Prostate gland (tissue), 2 donors: ENCODE measurements around the gene VCAN. TPM values are rescaled to one million over a fixed set of nuclear protein-coding genes. Genes with fewer than 3 reads are reported as not detected.

Experiments used
- DNase-seq: peaks from one replicate; pipeline ENCODE4 v3.0.0-alpha.2; 2019; ENCODE audit warnings: low spot score
- H3K27ac ChIP-seq, 2 donors: fragments of 200-600 bp; sonication (generic); 2 replicates each; pipeline ENCODE4 v1.5.1; 2017 to 2019
- H3K27me3 ChIP-seq: fragments of 200-600 bp; sonication (generic); replicated peaks from 2 replicates; pipeline ENCODE4 v1.5.1; 2019; ENCODE audit not compliant: insufficient read depth
- H3K36me3 ChIP-seq, 2 donors: fragments of 200-600 bp; sonication (generic); 1 replicate in 1 of 2; 2 replicates in 1 of 2; pipeline versions ENCODE4 v1.5.1 to v1.8.1; 2017 to 2019
- H3K4me1 ChIP-seq: fragments of 200-600 bp; sonication (generic); replicated peaks from 2 replicates; pipeline ENCODE4 v1.5.1; 2019
- H3K4me3 ChIP-seq, 2 donors: fragments of 200-600 bp; sonication (generic); 2 replicates each; pipeline ENCODE4 v1.5.1; 2017 to 2019
- H3K9me3 ChIP-seq: fragments of 200-600 bp; sonication (generic); 2 replicates; pipeline ENCODE4 v1.5.1; 2017
- POLR2A ChIP-seq: fragments of 450-650 bp; IDR thresholded peaks from one replicate; pipeline ENCODE4 v1.6.1; 2016; ENCODE audit warnings: antibody characterized with exemption, mild to moderate bottlenecking
- POLR2AphosphoS5 ChIP-seq: sonication (generic); formaldehyde crosslinking; IDR thresholded peaks from one replicate; pipeline ENCODE4 v1.6.1; 2017; ENCODE audit warnings: antibody characterized with exemption
- WGBS: methylation state at CpG from one replicate; pipeline ENCODE4 v1.1.5; 2018; 5-methylcytosine and 5-hydroxymethylcytosine counted together
- intact Hi-C: fragments of 100-400 bp; cut with DNase I; formaldehyde crosslinking; loops from one replicate; pipeline ENCODE4 v1.14.2; 2022
- total RNA-seq, 2 donors: library from RNA; depleted of rRNA; stranded (reverse); fragments of >200 nt; gene quantifications; one replicate each; pipeline ENCODE4 v1.1.0, GENCODE V29; 2016
- TF ChIP-seq, protein P1 (sequence below), 4 experiments: fragments of 200-600 bp in 2 of 4; fragments of 450-650 bp in 2 of 4; sonication (generic) in 2 of 4; IDR thresholded peaks; 1 replicate in 3 of 4; 2 replicates in 1 of 4; pipeline ENCODE4 v1.5.1; 2016 to 2019; ENCODE audit warnings: antibody characterized with exemption in 4 of 4, mild to moderate bottlenecking in 2 of 4, moderate library complexity in 2 of 4

The VCAN gene
- total RNA-seq, 2 donors from 2014 or later = 24.4 to 72.9 TPM

DNA sequence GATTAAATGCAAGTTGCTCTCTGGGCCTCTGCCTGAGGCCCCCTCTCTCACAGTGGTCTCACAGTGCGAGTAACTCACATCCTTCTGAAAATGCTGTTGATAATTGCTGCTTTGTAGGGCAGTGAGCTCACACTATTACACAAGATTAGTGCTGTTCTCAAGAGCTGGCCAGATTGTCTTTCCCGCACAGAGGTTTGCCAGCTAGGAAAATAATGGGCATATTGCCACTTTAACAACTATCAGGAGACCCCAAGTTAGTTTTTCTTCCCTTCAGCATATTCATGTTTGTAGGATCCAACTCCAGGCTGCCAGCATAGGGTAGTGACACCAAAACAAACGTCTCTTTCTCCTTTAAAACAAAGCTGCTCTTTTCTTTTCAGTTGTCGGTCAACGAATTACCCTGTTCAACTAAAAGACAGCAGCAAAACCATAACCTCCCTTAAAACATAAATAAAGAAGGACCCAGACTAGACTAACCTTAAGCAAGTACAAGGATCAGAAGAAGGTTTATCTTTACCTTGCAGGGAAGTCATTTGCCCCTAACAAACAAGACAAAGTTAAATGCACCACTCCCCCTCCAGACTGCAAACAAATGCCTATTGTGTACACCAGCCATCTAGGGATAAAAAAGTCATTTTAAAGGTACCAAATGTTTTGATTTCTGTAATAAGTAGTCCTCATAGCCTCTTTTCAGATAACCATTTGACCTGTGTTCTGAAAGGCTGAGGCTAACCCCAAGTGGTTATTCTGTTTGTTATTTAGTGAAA is 91.4 kb downstream of the VCAN start:
- Histone ChIP-seq H3K27ac (no peak overlapping the region), H3K27me3 (no peaks in the 10 kb centered on the region), H3K4me1 (no peaks in the 10 kb centered on the region), H3K36me3 (no peaks in the 10 kb centered on the region), H3K4me3 (no peak overlapping the region), H3K9me3 (no peaks in the 10 kb centered on the region)
- TF ChIP-seq POLR2AphosphoS5 = no peak
- no peak for TF ChIP-seq POLR2A
- TF ChIP-seq, protein P1, sequence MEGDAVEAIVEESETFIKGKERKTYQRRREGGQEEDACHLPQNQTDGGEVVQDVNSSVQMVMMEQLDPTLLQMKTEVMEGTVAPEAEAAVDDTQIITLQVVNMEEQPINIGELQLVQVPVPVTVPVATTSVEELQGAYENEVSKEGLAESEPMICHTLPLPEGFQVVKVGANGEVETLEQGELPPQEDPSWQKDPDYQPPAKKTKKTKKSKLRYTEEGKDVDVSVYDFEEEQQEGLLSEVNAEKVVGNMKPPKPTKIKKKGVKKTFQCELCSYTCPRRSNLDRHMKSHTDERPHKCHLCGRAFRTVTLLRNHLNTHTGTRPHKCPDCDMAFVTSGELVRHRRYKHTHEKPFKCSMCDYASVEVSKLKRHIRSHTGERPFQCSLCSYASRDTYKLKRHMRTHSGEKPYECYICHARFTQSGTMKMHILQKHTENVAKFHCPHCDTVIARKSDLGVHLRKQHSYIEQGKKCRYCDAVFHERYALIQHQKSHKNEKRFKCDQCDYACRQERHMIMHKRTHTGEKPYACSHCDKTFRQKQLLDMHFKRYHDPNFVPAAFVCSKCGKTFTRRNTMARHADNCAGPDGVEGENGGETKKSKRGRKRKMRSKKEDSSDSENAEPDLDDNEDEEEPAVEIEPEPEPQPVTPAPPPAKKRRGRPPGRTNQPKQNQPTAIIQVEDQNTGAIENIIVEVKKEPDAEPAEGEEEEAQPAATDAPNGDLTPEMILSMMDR (IDR thresholded peaks at IDR 0.05) = no peak
- WGBS = 55% methylated on average over 5 of the region's 5 CpGs
- no peak for DNase-seq
- intact Hi-C loops = loop anchor here (5.0 kb wide), 2 partner anchors 921 to 1206 kb away; no protein-coding TSS in a partner anchor

- no peak overlapping the region for H3K4me3 ChIP-seq
- WGBS = 28% methylated on average over 7 of the region's 7 CpGs
- H3K4me1 ChIP-seq = no peaks in the 10 kb centered on the region
- TF ChIP-seq POLR2A = no peak
- TF ChIP-seq, protein P1 (IDR thresholded peaks at IDR 0.05) = no peak
- no peak for TF ChIP-seq POLR2AphosphoS5
- intact Hi-C loops = loop anchor here (5.0 kb wide), 2 partner anchors 921 to 1206 kb away; no protein-coding TSS in a partner anchor
- no peaks in the 10 kb centered on the region for H3K27me3 ChIP-seq
- H3K36me3 ChIP-seq = no peaks in the 10 kb centered on the region
- no peaks in the 10 kb centered on the region for H3K9me3 ChIP-seq
- DNase-seq = no peak
- H3K27ac ChIP-seq = no peak overlapping the region
Observed at GRCh38 chr5:83563631-83564030, 92.1 kb downstream of the VCAN start.

DNA sequence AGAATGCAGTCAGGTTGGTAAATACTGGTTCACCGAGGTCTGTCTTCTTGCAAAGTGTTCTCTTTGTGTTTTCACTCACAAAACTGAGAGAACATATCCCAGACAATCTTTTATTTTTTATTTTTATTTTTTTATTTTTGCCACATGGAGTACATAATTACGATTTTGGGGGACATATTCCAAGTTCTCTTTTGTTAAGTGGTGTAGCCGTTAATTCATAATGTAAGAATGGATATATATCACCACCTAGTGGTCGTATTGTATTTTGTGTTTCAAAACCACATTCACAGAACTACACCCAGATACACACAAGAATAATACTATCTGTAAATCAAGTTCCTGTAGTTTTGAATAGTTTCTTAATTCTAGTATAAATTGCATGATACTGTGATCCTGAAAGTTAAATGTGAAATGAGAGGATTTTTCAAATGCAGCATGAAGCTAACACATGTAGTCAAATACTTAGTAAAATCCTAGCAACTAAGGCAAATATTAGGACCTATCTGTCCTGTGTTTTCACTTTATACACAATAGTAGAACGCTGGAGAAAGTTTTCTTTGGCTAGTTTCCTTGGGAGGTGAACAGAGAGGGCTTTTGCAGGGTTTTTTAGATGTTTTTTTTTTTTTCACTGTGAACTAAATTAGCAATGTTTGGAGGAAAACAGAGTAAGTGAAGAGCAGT is 92.7 kb downstream of the VCAN start:
- TF ChIP-seq, protein P1 (IDR thresholded peaks at IDR 0.05) = peak; percentile 42 to 88 (median 74)
- TF ChIP-seq POLR2A = no peak
- intact Hi-C loops = loop anchor here (5.0 kb wide), 2 partner anchors 922 to 1207 kb away; no protein-coding TSS in a partner anchor
- Histone ChIP-seq H3K27me3 (no peaks in the 10 kb centered on the region), H3K27ac (no peak overlapping the region), H3K36me3 (no peaks in the 10 kb centered on the region), H3K9me3 (no peaks in the 10 kb centered on the region), H3K4me3 (no peak overlapping the region), H3K4me1 (no peaks in the 10 kb centered on the region)
- DNase-seq = no peak
- 14% methylated on average over 5 of the region's 5 CpGs for whole genome bisulfite sequencing

DNA sequence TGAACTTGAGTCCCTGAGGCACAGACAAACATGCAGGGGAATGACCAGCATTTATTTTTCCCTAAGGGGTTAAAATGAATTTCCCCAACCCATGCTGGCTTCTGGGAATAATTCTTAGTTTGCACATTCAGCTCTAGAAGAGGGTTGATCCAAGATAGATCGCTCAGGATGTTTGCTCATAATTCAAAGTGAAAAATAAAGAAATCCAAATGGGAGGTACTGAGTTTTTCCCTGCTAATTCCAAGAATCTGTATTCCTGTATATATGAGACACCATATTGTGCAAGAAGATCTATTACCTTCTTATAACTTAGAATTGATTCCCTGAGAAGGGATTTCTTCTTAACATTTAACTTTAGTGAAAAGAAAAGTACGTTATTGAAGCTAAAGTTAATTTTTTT is 96.2 kb downstream of the VCAN start:
- no peaks in the 10 kb centered on the region for H3K27me3 ChIP-seq
- no peak overlapping the region for H3K4me3 ChIP-seq
- H3K27ac ChIP-seq = no peak overlapping the region
- H3K9me3 ChIP-seq = no peaks in the 10 kb centered on the region
- intact Hi-C loops = no loop called here
- no peak for DNase-seq
- no peaks in the 10 kb centered on the region for H3K4me1 ChIP-seq
- WGBS = 25% methylated on average over 2 of the region's 2 CpGs
- TF ChIP-seq, protein P1 (IDR thresholded peaks at IDR 0.05) = no peak
- TF ChIP-seq POLR2A (no peak), POLR2AphosphoS5 (no peak)
- H3K36me3 ChIP-seq = no peaks in the 10 kb centered on the region
